Stimulated activated naive CD4-positive, alpha-beta T cell treated with Interleukin-2 at 50 U/mL for 16 hours (primary cell): Measurements from ENCODE around the gene LPAR6.

Source experiments
- DNase-seq: peaks from one replicate; lab custom pipeline; 2025; lab: John Stamatoyannopoulos, UW

Gene LPAR6

GRCh38 chr13:48414501-48414900 lies 1.6 kb upstream of the LPAR6 start:
- DNase-seq, result no peak

- no peak for DNase-seq
Measured at GRCh38 chr13:48411841-48412531, 927 bp downstream of the LPAR6 start.

- no peak for DNase-seq
Measured at GRCh38 chr13:48411147-48411794, 1.6 kb downstream of the LPAR6 start.

GRCh38 chr13:48410199-48410598 lies 2.7 kb downstream of the LPAR6 start:
- DNase-seq, result no peak

DNA sequence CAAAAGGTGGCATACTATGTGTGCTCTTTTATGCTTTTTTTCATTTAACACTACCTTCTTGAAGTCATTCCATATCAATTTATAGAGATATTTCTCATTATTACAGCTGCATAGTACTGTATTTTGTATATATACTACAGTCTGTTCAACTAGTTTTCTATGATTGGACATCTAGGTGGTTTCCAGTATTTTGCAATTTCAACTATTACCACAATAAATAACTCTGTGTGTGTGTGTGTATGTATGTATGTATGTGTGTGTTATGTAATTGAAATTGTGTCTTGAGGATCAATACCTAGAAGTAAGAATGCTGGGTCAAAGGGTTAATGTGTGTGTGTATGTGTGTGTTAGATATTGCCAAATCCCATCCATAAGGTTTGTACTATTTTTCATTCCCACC lies 7.0 kb downstream of the LPAR6 start:
- no peak for DNase-seq

DNA sequence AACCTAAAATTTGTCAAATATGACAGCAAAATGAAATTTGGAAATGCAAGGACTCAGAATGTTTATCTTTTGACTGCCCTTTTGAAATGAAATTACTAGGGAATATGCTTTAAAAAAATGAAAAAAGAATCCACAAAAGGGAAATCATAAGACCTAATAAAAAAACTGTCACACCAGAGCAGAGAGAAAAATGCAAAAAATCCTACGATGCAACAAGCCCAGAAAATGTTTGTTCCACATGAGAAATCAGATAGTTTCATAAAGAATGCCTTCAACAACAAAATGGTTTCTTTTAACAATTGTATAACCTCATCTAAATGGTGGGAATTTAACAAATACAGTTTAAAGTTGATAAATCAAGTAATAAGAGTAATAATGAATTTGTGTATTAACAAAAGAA lies 8.0 kb downstream of the LPAR6 start:
- DNase-seq, result no peak

GRCh38 chr13:48403913-48404312 lies 9.0 kb downstream of the LPAR6 start:
- DNase-seq, result no peak

DNA sequence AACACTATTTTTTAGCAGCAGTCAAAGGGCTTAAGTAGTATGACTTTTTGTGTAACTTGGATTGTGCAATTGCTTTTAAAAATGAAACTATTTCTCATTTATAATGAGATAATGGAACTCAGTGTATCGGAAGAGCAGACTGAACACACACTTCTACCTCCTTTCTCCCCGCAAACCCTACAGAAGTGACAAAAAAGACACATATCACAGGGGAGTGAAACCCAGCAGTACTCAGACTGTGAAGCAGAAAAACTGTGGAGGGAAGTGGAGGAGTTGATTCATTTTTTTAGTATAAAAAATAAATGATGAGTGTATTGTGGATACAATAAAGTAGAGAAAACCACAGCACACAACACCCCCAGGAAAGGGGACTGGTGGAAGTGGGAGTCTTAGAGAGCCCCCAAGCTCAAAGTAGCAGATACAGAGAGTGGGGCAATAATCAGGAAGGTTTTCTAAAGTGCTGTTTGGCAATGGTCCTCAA lies 9.7 kb downstream of the LPAR6 start:
- peak; percentile 28 for DNase-seq

DNA sequence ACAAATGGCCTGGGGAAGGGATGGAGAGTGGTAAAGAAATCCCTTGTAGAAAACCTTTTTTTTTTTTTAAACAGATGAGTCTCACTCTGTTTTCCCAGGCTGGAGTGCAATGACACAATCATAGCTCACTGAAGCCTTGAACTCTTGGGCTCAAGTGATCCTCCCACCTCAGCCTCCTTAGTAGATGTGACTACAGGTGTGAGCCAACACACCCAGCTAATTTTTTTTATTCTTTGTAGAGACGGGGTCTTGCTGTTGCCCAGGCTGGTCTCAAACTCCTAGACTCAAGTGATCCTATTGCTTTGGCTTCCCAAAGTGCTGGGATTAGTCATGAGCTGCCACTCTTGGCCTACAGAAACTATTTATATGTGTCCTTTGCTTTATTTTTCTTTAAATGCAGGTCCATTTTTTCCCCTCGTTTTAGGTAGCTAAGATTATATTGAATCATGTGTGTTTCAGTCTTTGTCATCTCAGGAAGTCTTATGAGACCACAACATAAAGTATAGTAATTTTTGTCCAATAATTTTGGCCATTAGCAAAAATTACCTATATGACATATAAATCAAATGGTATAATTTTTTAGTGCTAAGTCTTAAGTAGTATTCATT lies 10.5 kb downstream of the LPAR6 start:
- no peak for DNase-seq

DNA sequence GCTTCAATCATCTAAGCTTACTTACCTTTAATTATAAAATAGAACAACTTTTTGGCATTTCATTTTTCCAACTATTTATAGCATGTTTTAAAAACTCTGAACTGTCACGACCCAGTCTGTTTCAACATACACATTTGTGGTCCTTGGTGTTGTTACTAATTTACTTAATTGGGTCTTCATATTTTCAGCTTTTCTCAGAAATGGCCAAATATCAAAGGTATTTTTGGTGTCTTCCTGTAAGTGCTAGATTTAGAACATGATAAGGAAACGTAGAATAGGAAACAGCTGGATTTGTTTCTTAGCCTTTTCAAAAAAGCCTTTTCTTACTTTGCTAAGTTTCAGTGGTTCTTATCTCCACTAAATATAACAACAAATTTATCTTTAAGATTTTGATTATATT lies 11.4 kb downstream of the LPAR6 start:
- no peak for DNase-seq

GRCh38 chr13:48400850-48401291 lies 12.0 kb downstream of the LPAR6 start:
- no peak for DNase-seq

DNA sequence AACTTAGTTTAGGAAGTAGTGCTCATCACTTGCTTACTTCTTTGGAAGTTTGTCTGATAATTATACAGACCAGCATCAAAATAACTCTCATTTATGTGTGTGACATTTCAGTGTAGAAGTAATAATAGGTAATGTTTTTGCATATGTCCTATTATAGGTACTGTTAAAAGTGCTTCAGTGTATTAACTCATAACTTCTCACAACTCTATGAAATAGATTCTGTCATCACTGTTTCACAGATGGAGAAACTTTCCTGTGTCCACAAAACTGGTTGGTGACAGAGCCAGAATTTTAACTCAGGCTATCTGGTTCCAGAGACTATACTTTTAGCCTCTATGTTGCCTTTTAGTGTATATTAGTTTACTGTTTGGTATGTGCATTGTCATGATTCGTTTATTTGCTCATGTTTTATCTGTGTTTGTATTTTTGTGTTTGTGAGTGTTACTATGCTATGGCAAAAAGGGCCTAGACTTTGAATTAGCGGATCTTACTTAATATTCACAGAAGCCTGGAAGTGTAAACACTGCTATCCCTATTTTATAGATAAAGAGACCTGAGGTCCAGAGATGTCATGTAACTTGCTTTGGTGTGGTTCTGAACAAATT lies 12.7 kb downstream of the LPAR6 start:
- DNase-seq, result no peak

- no peak for DNase-seq
Measured at GRCh38 chr13:48398450-48399095, 14.3 kb downstream of the LPAR6 start.

DNA sequence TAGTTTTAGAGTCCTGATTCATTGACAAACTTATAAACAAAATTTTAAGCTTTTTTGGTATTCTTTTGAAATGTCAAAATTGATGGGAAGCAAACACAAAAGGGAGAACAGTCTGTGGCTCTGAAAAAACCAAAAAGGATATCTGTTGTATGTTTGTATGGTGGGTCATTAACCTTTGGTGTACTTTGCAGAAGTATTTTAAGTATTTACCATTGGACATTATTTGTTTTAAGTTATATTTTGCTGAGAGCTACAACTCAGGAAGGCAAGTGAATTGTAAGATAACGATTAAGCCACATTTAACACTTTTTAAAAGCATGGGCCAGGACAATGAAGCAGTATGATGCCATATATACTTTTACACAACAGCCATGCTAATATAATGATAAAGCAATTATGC lies 15.2 kb downstream of the LPAR6 start:
- no peak for DNase-seq

GRCh38 chr13:48393698-48394085 lies 19.2 kb downstream of the LPAR6 start:
- DNase-seq, result no peak

- no peak for DNase-seq
Measured at GRCh38 chr13:48393030-48393697, 19.7 kb downstream of the LPAR6 start.

DNA sequence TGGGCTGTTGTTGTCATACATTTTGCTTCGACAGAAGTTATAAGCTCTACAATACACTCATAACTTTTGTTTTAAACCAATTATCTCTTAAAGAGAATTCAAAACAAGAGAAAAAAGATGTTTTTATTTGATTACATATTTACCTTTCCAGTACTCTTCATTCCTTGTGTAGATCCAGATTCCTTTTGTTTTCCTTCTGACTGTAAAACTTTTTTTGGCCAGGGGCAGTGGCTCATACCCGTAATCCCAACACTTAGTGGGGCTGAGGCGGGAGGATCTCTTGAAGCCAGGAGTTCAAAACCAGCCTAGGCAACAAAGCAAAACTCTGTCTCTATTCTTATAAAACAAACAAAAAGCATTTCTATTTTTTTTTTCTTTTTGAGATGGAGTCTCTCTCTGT lies 21.7 kb downstream of the LPAR6 start:
- DNase-seq, result no peak

- no peak for DNase-seq
Measured at GRCh38 chr13:48386816-48387215, 26.1 kb downstream of the LPAR6 start.

- no peak for DNase-seq
Measured at GRCh38 chr13:48383384-48383783, 29.5 kb downstream of the LPAR6 start.

- no peak for DNase-seq
Measured at GRCh38 chr13:48380581-48380980, 32.3 kb downstream of the LPAR6 start.

DNA sequence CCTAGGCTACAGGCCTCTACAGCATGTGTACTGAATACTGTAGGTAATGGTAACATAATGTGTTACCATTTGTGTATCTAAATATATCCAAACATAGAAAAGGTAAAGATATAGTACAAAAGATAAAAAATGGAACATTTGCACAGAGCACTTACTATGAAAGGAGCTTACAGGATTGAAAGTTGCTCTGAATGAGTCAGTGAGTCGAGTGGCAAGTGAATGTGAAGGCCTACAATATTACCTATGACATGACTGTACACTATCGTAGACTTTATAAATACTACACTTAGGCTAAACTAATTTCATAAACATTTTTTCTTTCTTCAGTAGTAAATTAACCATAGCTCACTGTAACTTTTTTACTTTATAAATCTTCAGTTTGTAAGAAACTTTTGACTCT lies 35.1 kb downstream of the LPAR6 start:
- no peak for DNase-seq

DNA sequence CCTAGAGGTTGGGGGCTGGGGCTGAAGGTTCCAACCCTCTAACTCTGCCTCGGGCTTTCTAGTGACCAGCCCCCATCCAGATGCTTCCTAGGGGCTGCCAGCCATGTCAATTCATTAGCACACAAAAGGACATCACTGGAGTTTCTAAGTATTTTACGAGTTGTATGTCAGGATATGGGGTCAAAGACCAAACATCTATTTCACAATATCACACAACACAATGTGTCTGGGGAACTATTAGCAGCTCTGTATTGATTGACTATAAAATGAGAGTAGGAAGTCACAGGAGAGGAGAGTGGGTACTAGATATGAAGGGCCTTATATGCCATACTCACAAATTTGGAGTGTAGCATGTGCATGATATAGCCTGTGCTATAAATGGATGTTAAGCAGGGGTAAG lies 42.1 kb downstream of the LPAR6 start:
- DNase-seq, result no peak
